MCF 10A (cell line): ENCODE measurements around the gene NRG3. TPM values are rescaled to one million over a fixed set of nuclear protein-coding genes. Genes with fewer than 3 reads are reported as not detected.

Experiments
- BruUV-seq: library from RNA; stranded (reverse); fragments of 400-500 nt; replicated peaks from 2 replicates; lab custom pipeline; 2021; lab: Mats Ljungman, UMichigan
- CTCF ChIA-PET: fragments of 300-600 bp; sonication (Branson Sonifier 250); formaldehyde crosslinking; extraction: SDS; loops from one replicate; lab custom pipeline; 2021; ENCODE audit warnings: antibody characterized with exemption, inconsistent platforms; lab: Yijun Ruan, JAX
- POLR2A ChIA-PET: fragments of 300-600, 350-650 bp; sonication (Branson Sonifier 250); formaldehyde crosslinking; extraction: SDS; loops from one replicate; lab custom pipeline; 2020; ENCODE audit warnings: antibody characterized with exemption, inconsistent platforms; lab: Yijun Ruan, JAX
- DNase-seq: peaks from one replicate; pipeline ENCODE4 v3.0.0-alpha.2; 2018; ENCODE audit not compliant: unreplicated experiment
- H3K27ac Mint-ChIP-seq: one replicate; pipeline ENCODE4 v1.8.0; 2022; ENCODE audit warnings: mild to moderate bottlenecking, low read depth, mixed read lengths; ENCODE audit not compliant: unreplicated experiment
- H3K27me3 Mint-ChIP-seq: one replicate; pipeline ENCODE4 v1.8.0; 2022; ENCODE audit warnings: mixed read lengths; ENCODE audit not compliant: insufficient read depth, unreplicated experiment
- H3K36me3 Mint-ChIP-seq: one replicate; pipeline ENCODE4 v1.8.0; 2022; ENCODE audit warnings: mild to moderate bottlenecking, moderate library complexity, mixed read lengths; ENCODE audit not compliant: insufficient read depth, unreplicated experiment
- H3K4me1 Mint-ChIP-seq: one replicate; pipeline ENCODE4 v1.8.0; 2022; ENCODE audit warnings: mixed read lengths; ENCODE audit not compliant: insufficient read depth, unreplicated experiment
- H3K4me3 Mint-ChIP-seq: one replicate; pipeline ENCODE4 v1.8.0; 2022; ENCODE audit warnings: mild to moderate bottlenecking, moderate library complexity, mixed read lengths; ENCODE audit not compliant: unreplicated experiment
- H3K9me3 Mint-ChIP-seq: one replicate; pipeline ENCODE4 v1.8.0; 2022; ENCODE audit warnings: mixed read lengths; ENCODE audit not compliant: unreplicated experiment
- CTCF ChIP-seq: fragments of 200-600 bp; IDR thresholded peaks from one replicate; pipeline ENCODE4 v1.8.0; 2022; ENCODE audit warnings: antibody characterized with exemption, mild to moderate bottlenecking; ENCODE audit not compliant: unreplicated experiment
- intact Hi-C: fragments of 100-400 bp; cut with micrococcal nuclease; formaldehyde crosslinking; loops from 2 replicates; pipeline ENCODE4 v1.14.1; 2022
- total RNA-seq: library from RNA; stranded (reverse); gene quantifications from 2 replicates; pipeline ENCODE4 v1.2.3, GENCODE V29; 2022

NRG3 gene
- total RNA-seq, 1 experiment from 2014 or later, result not detected

- no peak for DNase-seq
- no peaks in the 10 kb centered on the region for H3K4me1 Mint-ChIP-seq
- no peak for TF ChIP-seq CTCF
- no peaks in the 10 kb centered on the region for H3K9me3 Mint-ChIP-seq
- no peaks in the 10 kb centered on the region for H3K36me3 Mint-ChIP-seq
- CTCF ChIA-PET, result no interaction called here
- intact Hi-C loops, result no loop called here
- POLR2A ChIA-PET, result no interaction called here
- H3K27me3 Mint-ChIP-seq, result no peaks in the 10 kb centered on the region
- H3K27ac Mint-ChIP-seq, result no peak overlapping the region
- BruUV-seq, result no TSS peak
- no peak overlapping the region for H3K4me3 Mint-ChIP-seq
Observed at GRCh38 chr10:82762641-82763040, 887.6 kb downstream of the NRG3 start.

- TF ChIP-seq CTCF, result no peak
- H3K4me3 Mint-ChIP-seq, result no peak overlapping the region
- no peak overlapping the region for H3K27ac Mint-ChIP-seq
- H3K9me3 Mint-ChIP-seq, result no peaks in the 10 kb centered on the region
- no peak for DNase-seq
- no peaks in the 10 kb centered on the region for H3K4me1 Mint-ChIP-seq
- intact Hi-C loops, result no loop called here
- no TSS peak for BruUV-seq
- no peaks in the 10 kb centered on the region for H3K27me3 Mint-ChIP-seq
- no peaks in the 10 kb centered on the region for H3K36me3 Mint-ChIP-seq
- CTCF ChIA-PET, result interaction anchor here (0.7 to 1.0 kb wide), 2 partner anchors 8 to 13 kb away, joined by 3 to 5 read pairs; no protein-coding TSS in a partner anchor
- POLR2A ChIA-PET, result no interaction called here
Observed at GRCh38 chr10:82768040-82768439, 893.0 kb downstream of the NRG3 start.

- Mint-ChIP-seq H3K27ac (no peak overlapping the region), H3K4me3 (no peak overlapping the region), H3K36me3 (no peaks in the 10 kb centered on the region), H3K4me1 (no peaks in the 10 kb centered on the region), H3K27me3 (no peaks in the 10 kb centered on the region), H3K9me3 (peaks cover 10% of the 10 kb centered on the region)
- CTCF ChIA-PET, result interaction anchor here (0.8 kb wide), 1 partner anchor 17 kb away, joined by 3 read pairs; no protein-coding TSS in a partner anchor
- BruUV-seq, result no TSS peak
- TF ChIP-seq CTCF, result no peak
- intact Hi-C loops, result no loop called here
- POLR2A ChIA-PET, result no interaction called here
- DNase-seq, result no peak
Observed at GRCh38 chr10:82778908-82779307, 903.9 kb downstream of the NRG3 start.

GRCh38 chr10:82796510-82796909 is 921.5 kb downstream of the NRG3 start:
- H3K9me3 Mint-ChIP-seq, result no peaks in the 10 kb centered on the region
- peak; percentile 23 for DNase-seq
- H3K4me1 Mint-ChIP-seq, result no peaks in the 10 kb centered on the region
- intact Hi-C loops, result loop anchor here (1.0 to 10.0 kb wide), 4 partner anchors 173 to 1301 kb away; no protein-coding TSS in a partner anchor
- TF ChIP-seq CTCF, result peak; percentile 76
- H3K4me3 Mint-ChIP-seq, result no peak overlapping the region
- ChIA-PET POLR2A (interaction anchor here (0.6 kb wide), 1 partner anchor 1076 kb away, joined by 6 read pairs; no protein-coding TSS in a partner anchor), CTCF (interaction anchor here (0.6 to 4.5 kb wide), 44 partner anchors 8 to 1301 kb away, joined by 3 to 66 read pairs (median 3); no protein-coding TSS in a partner anchor)
- no peak overlapping the region for H3K27ac Mint-ChIP-seq
- no TSS peak for BruUV-seq
- H3K27me3 Mint-ChIP-seq, result no peaks in the 10 kb centered on the region
- H3K36me3 Mint-ChIP-seq, result no peaks in the 10 kb centered on the region
